Activated CD4-positive, CD25-positive, alpha-beta regulatory T cell (primary cell): ENCODE measurements around the gene CBLL1.

Experiments used
- DNase-seq, 4 experiments: peaks; one replicate each; lab custom pipeline; 2025; lab: John Stamatoyannopoulos, UW

The CBLL1 gene

GRCh38 chr7:107744345-107744750, 406 bp downstream of the CBLL1 start:
- DNase-seq = no peak

GRCh38 chr7:107746006-107746405, 2.1 kb downstream of the CBLL1 start:
- no peak for DNase-seq

- DNase-seq = no peak
Measured at GRCh38 chr7:107751113-107751512, 7.2 kb downstream of the CBLL1 start.

DNA sequence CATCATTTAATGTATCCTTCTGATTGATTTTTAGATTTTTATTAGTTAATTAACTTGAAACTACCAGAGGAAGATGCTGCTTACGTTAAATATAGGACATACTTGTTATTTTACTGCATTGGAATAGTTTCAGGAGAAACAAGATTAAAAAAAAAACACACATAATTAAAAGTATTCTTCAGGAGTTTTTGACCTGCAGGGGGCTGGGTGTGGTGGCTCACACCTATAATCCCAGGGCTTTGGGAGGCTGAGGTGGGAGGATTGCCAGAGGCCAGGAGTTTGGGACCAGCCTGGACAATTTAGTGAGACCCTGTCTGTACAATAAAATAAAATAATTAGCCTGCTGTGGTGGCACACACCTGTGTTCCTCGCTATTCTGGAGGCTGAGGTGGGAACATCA, 10.7 kb downstream of the CBLL1 start:
- no peak for DNase-seq

- no peak for DNase-seq
Measured at GRCh38 chr7:107758667-107759066, 14.7 kb downstream of the CBLL1 start.

- DNase-seq = no peak
Measured at GRCh38 chr7:107767391-107767790, 23.4 kb downstream of the CBLL1 start.

DNA sequence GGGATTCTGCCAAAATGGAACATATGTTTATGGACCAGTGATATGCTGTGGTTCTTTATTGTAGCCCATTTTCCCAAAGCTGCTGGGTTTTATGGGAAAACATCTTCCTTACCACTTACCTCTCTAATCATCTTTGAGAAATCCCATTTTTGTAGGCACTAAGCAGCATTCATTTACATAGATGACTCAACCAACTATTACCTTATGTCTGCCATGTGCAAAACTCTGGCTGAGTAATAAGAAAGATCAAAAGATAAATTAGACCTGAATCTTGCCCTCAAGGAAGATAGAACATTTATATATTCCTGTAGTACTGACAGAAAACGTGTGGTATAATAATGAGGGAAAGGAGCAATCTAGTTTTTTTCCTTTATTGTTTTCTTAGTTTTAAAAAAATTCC, 24.3 kb downstream of the CBLL1 start:
- no peak for DNase-seq

DNA sequence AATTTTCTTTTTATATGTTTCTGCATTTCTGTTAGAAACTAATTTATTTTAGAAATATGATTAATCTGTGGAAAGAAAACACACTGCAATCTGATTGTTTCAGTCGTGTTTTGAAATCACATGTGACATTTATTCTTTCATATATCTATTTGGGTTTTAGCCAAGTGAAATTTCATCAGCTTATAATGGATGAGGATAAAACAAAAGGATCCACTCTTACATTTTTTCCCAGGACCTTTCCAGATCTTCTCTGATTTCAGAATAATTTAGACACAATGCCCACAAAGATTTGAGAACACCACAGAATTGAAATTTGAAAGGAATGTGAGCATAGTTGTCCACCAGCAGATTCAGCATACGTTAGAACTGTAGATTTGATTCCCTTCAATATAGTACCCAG, 29.1 kb downstream of the CBLL1 start:
- no peak for DNase-seq

DNA sequence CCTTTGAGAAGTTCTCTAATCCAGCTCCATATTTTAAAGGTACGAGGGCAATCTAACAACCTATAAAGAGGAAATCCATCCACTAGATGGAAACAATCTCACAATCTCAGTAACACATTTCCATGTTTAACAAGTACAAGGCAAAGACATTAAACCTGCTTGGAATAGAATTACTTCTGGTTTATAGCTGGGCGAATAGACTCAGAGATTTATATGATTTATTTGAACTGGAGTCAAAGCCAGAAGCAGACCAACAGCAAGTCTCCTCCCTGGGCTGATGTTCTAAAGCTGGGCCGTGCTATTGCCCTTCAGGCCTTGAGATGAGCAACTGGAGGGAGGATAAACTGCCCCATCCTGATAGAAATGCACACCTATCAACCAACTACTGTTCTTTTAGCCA, 33.8 kb downstream of the CBLL1 start:
- no peak for DNase-seq

GRCh38 chr7:107778283-107778682, 34.3 kb downstream of the CBLL1 start:
- no peak for DNase-seq

- no peak for DNase-seq
Measured at GRCh38 chr7:107779647-107780099, 35.7 kb downstream of the CBLL1 start.

- DNase-seq = no peak
Measured at GRCh38 chr7:107782374-107782773, 38.4 kb downstream of the CBLL1 start.

- DNase-seq = no peak
Measured at GRCh38 chr7:107783648-107784047, 39.7 kb downstream of the CBLL1 start.

DNA sequence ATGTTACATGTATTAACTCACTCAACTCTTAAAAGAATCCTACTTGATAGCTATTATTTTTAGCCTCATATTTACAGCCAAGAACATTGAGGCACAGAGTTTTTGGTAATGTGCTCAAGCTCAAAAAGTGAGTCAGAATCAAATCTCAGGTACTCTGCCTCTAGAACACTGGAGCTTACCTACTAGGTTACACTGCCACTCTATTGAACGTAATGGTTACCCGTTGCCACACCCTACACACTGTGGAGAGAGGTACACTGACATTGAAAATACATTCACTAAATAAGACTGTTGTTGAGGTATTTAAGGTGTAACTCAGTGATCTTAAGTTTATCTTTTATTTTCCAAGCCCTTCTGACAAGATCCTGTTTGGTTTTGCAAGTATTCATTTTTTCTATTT, 41.2 kb downstream of the CBLL1 start:
- DNase-seq = no peak

DNA sequence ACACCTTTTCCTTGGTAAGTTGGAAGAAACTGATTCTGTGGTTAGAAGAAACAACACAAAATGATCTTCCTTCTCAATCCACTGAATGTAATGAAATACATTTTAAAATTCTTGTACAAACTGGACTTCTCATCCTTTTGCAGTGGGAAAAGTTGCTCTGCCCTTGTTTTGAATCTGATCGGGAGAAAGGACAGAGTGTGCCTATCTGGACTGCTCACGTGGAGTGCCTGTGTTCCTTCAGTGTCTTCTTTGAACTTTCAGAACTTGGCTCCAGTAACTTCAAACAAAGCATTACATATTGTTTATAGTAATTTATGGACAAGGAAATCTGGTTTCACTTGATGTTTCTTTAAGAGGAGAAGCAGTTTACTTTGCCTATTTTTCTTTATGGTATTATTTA, 42.0 kb downstream of the CBLL1 start:
- DNase-seq = no peak

- no peak for DNase-seq
Measured at GRCh38 chr7:107788216-107788615, 44.3 kb downstream of the CBLL1 start.

DNA sequence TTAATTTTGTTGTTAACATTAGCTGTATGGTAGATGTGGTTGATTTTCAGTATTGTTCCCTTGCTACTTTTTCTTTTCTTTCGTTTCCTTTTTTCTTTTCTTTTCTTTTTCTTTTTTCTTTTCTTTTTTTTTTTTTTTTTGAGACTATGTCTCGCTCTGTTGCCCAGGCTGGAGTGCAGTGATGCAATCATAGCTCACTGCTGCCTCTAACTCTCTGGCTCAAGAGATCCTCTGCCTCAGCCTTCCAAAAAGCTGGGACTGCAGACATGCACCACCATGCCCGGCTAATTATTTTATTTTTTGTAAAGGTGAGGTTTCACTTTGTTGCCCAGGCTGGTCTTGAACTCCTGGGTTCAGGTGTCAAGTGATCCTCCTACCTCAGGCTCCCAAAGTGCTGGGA, 44.7 kb downstream of the CBLL1 start:
- no peak for DNase-seq

GRCh38 chr7:107789647-107790046, 45.7 kb downstream of the CBLL1 start:
- DNase-seq = no peak

DNA sequence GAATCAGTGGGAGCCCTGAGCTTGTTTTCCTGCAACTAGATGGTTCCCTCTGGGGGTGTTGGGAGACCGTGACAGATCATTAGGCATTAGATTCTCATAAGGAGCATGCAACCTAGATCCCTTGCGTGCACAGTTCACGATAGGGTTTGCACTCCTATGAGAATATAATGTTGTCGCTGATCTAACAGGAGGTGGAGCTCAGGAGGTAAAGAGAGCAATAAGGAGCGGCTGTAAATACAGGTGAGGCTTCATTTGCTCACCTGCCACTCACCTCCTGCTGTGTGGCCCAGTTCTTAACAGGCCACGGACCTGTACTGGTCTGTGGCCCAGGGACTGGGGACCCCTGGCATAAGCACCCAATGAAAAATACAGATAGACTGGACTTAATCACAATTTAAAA, 48.4 kb downstream of the CBLL1 start:
- no peak for DNase-seq

DNA sequence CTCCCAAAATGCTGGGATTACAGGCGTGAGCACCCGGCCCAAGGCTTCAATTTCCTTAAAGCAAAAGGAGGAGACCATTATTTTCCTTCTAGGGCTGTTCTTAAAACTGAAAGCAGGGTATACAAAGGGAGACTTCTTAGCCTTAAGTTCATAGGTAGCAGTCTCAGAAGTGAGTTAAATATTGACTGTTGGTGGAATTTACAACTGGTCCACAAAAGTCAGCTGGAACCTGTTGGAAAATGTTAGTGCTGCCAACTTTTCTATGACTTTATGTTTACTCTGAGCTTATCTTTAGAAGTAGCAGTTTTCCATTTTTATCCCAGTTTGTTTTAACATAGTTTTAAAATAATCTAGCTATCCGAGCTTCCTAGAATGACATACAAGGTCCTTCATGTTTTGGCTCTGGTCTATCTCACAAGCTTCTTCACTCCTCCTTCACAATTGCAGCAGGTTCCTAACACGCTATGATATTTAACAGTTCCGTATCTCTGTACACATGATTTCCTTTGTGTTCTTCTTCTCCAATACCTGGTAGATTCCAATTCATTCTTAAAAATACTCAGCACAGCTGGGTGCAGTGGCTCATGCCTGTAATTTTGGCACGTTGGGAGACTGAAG, 55.8 kb downstream of the CBLL1 start:
- DNase-seq = no peak

DNA sequence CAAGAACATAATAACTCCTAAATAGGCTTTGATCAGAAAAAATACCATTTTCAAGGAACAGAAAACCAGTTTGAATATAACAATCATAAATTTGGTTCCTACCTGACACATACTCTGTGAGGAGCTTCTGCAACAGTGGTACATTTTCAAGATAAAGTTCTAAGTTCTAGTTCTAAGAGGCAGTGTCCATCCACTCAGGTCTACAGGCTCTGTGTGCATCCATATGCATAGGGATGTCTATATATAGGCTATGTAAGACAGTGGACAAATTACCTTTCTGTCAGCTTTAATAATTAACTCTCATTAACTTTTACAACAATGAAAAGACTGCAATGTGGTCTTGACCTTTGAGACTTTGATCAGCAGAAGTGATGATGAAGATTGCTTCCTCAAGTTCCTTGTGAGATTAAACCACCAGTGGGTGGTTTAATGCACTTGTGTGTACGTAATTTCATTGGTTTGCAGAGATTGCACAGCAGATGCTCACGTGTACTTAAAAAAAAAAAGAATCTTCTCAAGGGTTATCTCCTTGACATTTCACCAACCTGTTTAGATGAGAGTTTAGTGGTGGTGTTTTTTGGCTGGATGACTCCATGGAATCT, 59.2 kb downstream of the CBLL1 start, which contains the start of gene SLC26A3:
Gene SLC26A3, minus strand, starts transcription at position 215 of the 602 bp plus-strand sequence. CDS start 8,714 bp downstream, outside the sequence.
- DNase-seq = no peak

- no peak for DNase-seq
Measured at GRCh38 chr7:107809179-107809578, 65.2 kb downstream of the CBLL1 start.

- no peak for DNase-seq
Measured at GRCh38 chr7:107810626-107811025, 66.7 kb downstream of the CBLL1 start.
